Mammary epithelial cell (primary cell): Measurements from ENCODE around the gene DDX52.

ENCODE experiments used
- CTCF ChIP-seq, 2 donors: IDR thresholded peaks in 1 of 2; conservative IDR thresholded peaks in 1 of 2; 2 replicates each; pipeline ENCODE4 v1.5.1; 2011 to 2012; ENCODE audit warnings: inconsistent platforms in 2 of 2, low read length in 2 of 2, mild to moderate bottlenecking in 2 of 2, control low read depth in 1 of 2, low read depth in 1 of 2; ENCODE audit not compliant: insufficient read depth in 1 of 2; ENCODE audit errors: extremely low read depth in 1 of 2
- EZH2 ChIP-seq: IDR thresholded peaks from 2 replicates; pipeline ENCODE4 v1.6.1; 2012; ENCODE audit warnings: low read length, inconsistent platforms, borderline replicate concordance

DNA sequence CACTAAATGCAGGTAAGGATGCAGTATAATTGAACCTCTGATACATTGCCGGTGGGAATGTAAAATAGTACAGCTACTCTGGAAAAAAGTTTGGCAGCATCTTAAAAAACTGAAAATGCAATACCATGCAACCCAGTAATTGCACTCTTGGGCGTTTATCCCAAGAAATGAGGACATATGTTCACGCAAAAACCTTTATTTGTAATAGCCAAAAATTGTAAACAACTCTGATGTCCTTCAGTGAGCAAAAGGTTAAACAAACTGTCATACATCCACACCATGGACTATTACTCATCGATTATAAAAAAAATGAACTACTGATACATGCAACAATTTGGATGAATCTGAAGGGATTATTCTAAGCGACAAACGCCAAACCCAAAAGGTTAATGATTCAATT lies 51.0 kb downstream of the DDX52 start:
- TF ChIP-seq CTCF (conservative IDR thresholded peaks at IDR 0.05 in 1 of 2, IDR thresholded peaks at IDR 0.05 in 1 of 2; ENCODE audit: extremely low read depth in 1 of 2, insufficient read depth in 1 of 2, low read depth in 1 of 2, low read length in 2 of 2) (no peak), EZH2 (no peak)
